Ascending aorta (tissue), 2 donors: ENCODE results near the gene SFTPD. TPM values are rescaled to one million over a fixed set of nuclear protein-coding genes. Genes with fewer than 3 reads are reported as not detected.
"Not testable (repeated sequence)": the region's sequence is repeated elsewhere in the genome, so short reads cannot be mapped to it uniquely, and the experiment has no call there.

Experiments used
- DNase-seq, 2 donors: peaks; one replicate each; pipeline ENCODE4 v3.0.0-alpha.2; 2019; ENCODE audit warnings: low spot score in 2 of 2
- H3K27ac ChIP-seq, 2 donors: fragments of 200-600 bp; sonication (generic); one replicate each; pipeline ENCODE4 v1.5.1; 2016 to 2017; ENCODE audit warnings: mild to moderate bottlenecking in 1 of 2
- H3K27me3 ChIP-seq: fragments of 200-600 bp; sonication (generic); one replicate; pipeline ENCODE4 v1.5.1; 2017
- H3K36me3 ChIP-seq, 2 donors: fragments of 200-600 bp; sonication (generic); one replicate each; pipeline ENCODE4 v1.5.1; 2016
- H3K4me1 ChIP-seq, 2 donors: fragments of 200-600 bp; sonication (generic); one replicate each; pipeline ENCODE4 v1.5.1; 2016 to 2017; ENCODE audit warnings: mild to moderate bottlenecking in 1 of 2
- H3K4me3 ChIP-seq, 2 donors: fragments of 200-600 bp; sonication (generic); one replicate each; pipeline ENCODE4 v1.5.1; 2016 to 2017; ENCODE audit warnings: mild to moderate bottlenecking in 1 of 2
- H3K9me3 ChIP-seq, 2 donors: fragments of 200-600 bp; sonication (generic); one replicate each; pipeline ENCODE4 v1.5.1; 2016
- CTCF ChIP-seq, 3 experiments: fragments of 200-600 bp in 2 of 3; fragments of 450-650 bp in 1 of 3; sonication (generic) in 2 of 3; IDR thresholded peaks; one replicate each; pipeline ENCODE4 v1.5.1; 2016 to 2019; ENCODE audit warnings: antibody characterized with exemption in 3 of 3, mild to moderate bottlenecking in 1 of 3, moderate library complexity in 1 of 3
- intact Hi-C: fragments of 100-400 bp; cut with DNase I; formaldehyde crosslinking; loops from one replicate; pipeline ENCODE4 v1.15.1; 2023
- total RNA-seq: library from RNA; depleted of rRNA; stranded (reverse); fragments of >200 nt; gene quantifications from one replicate; pipeline ENCODE4 v1.1.0, GENCODE V29; 2016

SFTPD gene
- total RNA-seq, 1 donor from 2014 or later = not detected

GRCh38 chr10:79927111-79927828 is 21.6 kb downstream of the SFTPD start:
- H3K4me1 ChIP-seq = no peaks in the 10 kb centered on the region

GRCh38 chr10:79926037-79926436 is 22.9 kb downstream of the SFTPD start:
- Histone ChIP-seq H3K27ac (no peak overlapping the region), H3K4me3 (no peak overlapping the region), H3K9me3 (no peaks in the 10 kb centered on the region), H3K36me3 (no peaks in the 10 kb centered on the region), H3K27me3 (no peaks in the 10 kb centered on the region), H3K4me1 (no peaks in the 10 kb centered on the region)
- no peak for DNase-seq
- no peak for TF ChIP-seq CTCF (IDR thresholded peaks at IDR 0.05)
- intact Hi-C loops = loop anchor here (5.0 kb wide), 1 partner anchor 149 kb away; no protein-coding TSS in a partner anchor

More at GRCh38 chr10:79927111-79927828, 21.6 kb downstream of the SFTPD start:
- H3K27ac ChIP-seq = no peak overlapping the region
- TF ChIP-seq CTCF (IDR thresholded peaks at IDR 0.05) = no peak
- no peaks in the 10 kb centered on the region for H3K27me3 ChIP-seq
- no peaks in the 10 kb centered on the region for H3K36me3 ChIP-seq
- intact Hi-C loops = loop anchor here (5.0 kb wide), 1 partner anchor 150 kb away; no protein-coding TSS in a partner anchor
- DNase-seq = no peak
- no peak overlapping the region for H3K4me3 ChIP-seq
- H3K9me3 ChIP-seq = no peaks in the 10 kb centered on the region

GRCh38 chr10:79925614-79926013 is 23.3 kb downstream of the SFTPD start:
- no peak overlapping the region for H3K27ac ChIP-seq

GRCh38 chr10:79923669-79924068 is 25.2 kb downstream of the SFTPD start:
- no peaks in the 10 kb centered on the region for H3K9me3 ChIP-seq
- intact Hi-C loops = no loop called here
- H3K4me1 ChIP-seq = no peaks in the 10 kb centered on the region
- H3K4me3 ChIP-seq = no peak overlapping the region
- no peaks in the 10 kb centered on the region for H3K36me3 ChIP-seq
- no peak for DNase-seq
- H3K27ac ChIP-seq = no peak overlapping the region
- no peaks in the 10 kb centered on the region for H3K27me3 ChIP-seq
- no peak for TF ChIP-seq CTCF (IDR thresholded peaks at IDR 0.05)

More at GRCh38 chr10:79925614-79926013, 23.3 kb downstream of the SFTPD start:
- Histone ChIP-seq H3K9me3 (no peaks in the 10 kb centered on the region), H3K27me3 (no peaks in the 10 kb centered on the region), H3K36me3 (no peaks in the 10 kb centered on the region), H3K4me3 (no peak overlapping the region), H3K4me1 (no peaks in the 10 kb centered on the region)
- no peak for TF ChIP-seq CTCF (IDR thresholded peaks at IDR 0.05)
- intact Hi-C loops = loop anchor here (5.0 kb wide), 1 partner anchor 148 kb away; no protein-coding TSS in a partner anchor
- no peak for DNase-seq

- intact Hi-C loops = no loop called here
- H3K4me1 ChIP-seq = no peaks in the 10 kb centered on the region
- no peaks in the 10 kb centered on the region for H3K27me3 ChIP-seq
- TF ChIP-seq CTCF (IDR thresholded peaks at IDR 0.05) = no peak
- H3K4me3 ChIP-seq = no peak overlapping the region
- no peak for DNase-seq
- H3K27ac ChIP-seq = no peak overlapping the region
- H3K36me3 ChIP-seq = no peaks in the 10 kb centered on the region
- no peaks in the 10 kb centered on the region for H3K9me3 ChIP-seq
Measured at GRCh38 chr10:79923145-79923544, 25.8 kb downstream of the SFTPD start.

GRCh38 chr10:79922011-79922412 is 26.9 kb downstream of the SFTPD start:
- H3K4me3 ChIP-seq, H3K27me3 ChIP-seq, H3K36me3 ChIP-seq, intact Hi-C loops, H3K9me3 ChIP-seq, DNase-seq, H3K4me1 ChIP-seq, H3K27ac ChIP-seq: not testable (repeated sequence)

GRCh38 chr10:79915838-79916237 is 33.1 kb downstream of the SFTPD start:
- H3K9me3 ChIP-seq, H3K27me3 ChIP-seq, H3K36me3 ChIP-seq, DNase-seq, intact Hi-C loops, H3K4me3 ChIP-seq, H3K27ac ChIP-seq, H3K4me1 ChIP-seq: not testable (repeated sequence)
